GM23248 (cell line): ENCODE measurements around the gene SMC4.
"Not testable (repeated sequence)": the region's sequence is repeated elsewhere in the genome, so short reads cannot be mapped to it uniquely, and the experiment has no call there.

Source experiments
- EZH2 ChIP-seq: fragments of 200-600 bp; sonication (generic); IDR thresholded peaks from 2 replicates; pipeline ENCODE4 v1.6.1; 2018; ENCODE audit warnings: antibody characterized with exemption, mild to moderate bottlenecking; ENCODE audit not compliant: insufficient read depth, poor library complexity, severe bottlenecking
- EZH2phosphoT487 ChIP-seq: fragments of 200-600 bp; sonication (generic); IDR thresholded peaks from 2 replicates; pipeline ENCODE4 v1.6.1; 2018; ENCODE audit warnings: antibody characterized with exemption, moderate library complexity, mild to moderate bottlenecking, low read depth; ENCODE audit not compliant: insufficient read depth

DNA sequence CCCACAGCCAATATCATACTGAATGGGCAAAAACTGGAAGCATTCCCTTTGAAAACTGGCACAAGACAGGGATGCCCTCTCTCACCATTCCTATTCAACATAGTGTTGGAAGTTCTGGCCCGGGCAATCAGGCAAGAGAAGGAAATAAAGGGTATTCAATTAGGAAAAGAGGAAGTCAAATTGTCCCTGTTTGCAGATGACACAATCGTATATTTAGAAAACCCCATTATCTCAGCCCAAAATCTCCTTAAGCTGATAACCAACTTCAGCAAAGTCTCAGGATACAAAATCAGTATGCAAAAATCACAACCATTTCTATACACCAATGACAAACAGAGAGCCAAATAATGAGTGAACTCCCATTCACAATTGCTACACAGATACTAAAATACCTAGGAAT, 36.6 kb upstream of the SMC4 start:
- TF ChIP-seq EZH2, EZH2phosphoT487: not testable (repeated sequence)
